HG03571 (cell line): ENCODE data around the gene SPTBN5.

Experiments used
- ATAC-seq: cut with Tn5 transposase; IDR thresholded peaks from one replicate; pipeline ENCODE4 v1.9.1; 2021; ENCODE audit not compliant: unreplicated experiment

Gene SPTBN5

DNA sequence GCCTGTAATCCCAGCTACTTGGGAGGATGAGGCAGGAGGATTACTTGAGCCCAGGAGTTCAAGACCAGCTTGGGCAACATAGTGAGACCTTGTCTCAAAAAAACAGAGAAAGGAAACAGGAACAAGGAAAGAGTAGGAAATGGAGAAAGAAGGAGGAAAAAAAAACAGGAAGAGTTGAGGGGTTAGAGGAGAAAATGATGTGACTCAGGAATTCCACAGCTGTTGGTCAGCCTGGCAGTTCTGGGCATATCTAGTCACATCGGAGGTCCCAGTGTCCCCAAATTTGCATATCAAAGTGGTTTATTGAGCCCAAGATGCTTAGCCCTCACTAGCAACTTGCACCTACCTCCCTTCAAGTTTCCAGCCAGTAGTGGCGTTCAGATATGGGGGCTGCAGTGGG, 84.7 kb downstream of the SPTBN5 start:
- no peak for ATAC-seq

DNA sequence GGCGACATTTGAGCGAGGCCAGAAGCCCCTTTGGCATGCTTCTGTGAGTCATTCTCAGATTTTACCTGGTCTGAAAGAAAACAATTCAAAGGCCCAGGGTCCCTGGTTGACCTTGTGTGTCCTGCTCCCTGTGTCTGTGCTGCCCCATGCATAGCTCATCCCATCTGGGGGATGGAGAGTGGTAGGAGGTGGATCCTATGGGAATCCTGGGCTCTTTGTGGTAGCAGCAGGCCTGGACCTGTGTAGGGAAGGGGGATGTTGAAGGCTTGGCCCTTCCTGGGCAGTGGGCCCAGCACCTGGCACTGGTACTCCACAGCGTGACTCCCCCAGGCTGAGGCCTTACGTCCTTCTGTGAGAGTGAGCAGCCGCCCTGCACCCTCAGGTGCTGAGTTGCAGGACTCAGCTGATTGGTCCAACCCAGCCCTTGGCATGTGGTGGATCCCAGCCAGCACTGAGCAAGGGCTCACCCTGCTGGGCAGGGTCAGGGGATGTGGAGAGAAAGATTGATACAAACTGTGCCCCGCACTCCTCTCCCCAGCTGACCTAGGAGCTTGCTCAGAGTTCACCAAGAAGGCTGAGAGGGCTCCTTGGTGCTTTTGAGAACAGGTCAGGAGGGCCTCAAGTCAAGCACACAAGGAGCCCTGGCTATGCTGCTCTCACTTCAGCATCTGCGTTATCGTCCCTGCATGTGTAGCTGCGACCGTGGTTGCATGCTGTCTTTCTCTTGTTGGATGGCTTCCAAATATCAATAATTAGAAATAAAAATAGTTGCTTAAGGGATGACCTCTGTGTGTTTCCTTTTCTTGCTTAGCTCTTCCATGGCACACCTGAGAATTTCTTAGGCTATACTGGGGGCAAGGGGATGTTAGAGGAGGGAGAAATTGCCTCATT, 87.3 kb downstream of the SPTBN5 start:
- ATAC-seq = no peak

DNA sequence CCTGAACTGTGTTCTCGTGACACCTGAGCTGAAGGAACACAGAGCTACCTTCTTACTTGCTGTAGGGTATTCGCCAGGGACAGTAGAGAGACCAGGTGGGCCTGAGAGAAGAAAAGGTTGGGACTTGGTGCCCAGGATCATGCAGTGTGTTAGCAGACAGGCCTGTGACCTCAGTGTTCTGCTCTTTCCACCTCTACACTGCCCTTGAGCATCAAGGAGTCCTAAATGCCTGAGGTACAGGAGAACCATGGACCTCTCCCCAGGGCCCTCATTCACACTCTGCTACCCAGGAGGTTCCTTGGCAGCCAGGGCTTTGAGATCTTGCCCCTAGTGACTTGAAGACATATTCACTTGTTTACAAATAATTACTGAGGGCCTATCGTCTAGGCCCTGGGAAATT, 88.1 kb downstream of the SPTBN5 start:
- no peak for ATAC-seq

DNA sequence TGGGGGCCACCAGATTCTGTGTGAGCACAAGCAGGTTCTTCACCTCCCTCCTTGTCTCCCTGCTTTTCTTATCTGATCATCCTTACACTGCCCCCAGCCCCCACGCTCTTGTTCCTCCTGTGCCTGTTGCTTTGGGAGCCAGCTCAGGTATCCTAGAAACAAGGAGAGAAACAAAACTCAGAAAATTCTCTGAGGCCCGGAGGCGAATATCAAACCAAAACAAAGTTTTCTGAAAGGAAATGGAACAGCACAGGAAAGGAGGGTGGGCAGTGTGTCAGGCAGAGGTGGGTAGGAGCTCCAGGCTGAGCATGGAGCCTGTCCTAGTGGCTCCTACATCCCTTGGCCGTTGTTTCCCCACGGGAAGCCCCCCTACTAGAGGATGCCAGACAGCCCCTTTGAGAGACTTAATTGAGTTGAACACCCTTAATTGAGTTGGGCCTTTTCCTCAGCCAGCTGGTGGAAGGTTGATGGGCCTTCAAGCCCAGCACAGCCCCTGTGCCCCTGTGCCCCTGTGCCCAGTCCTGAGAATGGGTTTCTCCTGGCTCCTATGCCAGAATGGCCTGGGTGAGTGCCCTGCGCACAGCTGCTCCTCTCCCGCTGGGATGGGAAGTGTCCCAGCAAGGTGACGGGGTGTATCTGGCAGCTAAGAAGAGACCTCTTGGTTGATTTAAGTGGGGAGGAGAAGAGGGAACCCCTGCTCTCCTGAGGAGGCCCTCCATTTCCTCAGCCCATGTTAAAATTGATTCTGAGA, 88.8 kb downstream of the SPTBN5 start:
- ATAC-seq = no peak

DNA sequence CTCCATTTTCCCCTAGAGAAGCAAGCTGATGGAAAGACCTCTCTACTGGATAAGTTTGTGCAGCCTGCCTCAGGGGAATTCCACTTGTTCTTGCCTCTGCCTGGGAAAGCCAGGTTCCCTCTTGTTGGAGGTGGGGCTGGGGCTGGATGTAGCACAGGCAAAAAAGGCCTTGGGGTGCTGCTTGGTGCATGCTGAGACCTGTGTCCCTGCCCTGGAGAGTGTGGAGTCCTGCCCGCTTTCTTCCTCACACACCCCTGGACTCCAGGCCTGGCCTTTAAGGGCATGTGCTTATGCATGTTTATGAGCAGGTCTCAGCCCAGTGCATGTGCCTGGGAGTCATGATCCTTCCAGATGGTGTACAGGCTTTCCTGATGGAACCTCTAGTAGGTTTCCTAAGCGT, 89.5 kb downstream of the SPTBN5 start:
- ATAC-seq = no peak

DNA sequence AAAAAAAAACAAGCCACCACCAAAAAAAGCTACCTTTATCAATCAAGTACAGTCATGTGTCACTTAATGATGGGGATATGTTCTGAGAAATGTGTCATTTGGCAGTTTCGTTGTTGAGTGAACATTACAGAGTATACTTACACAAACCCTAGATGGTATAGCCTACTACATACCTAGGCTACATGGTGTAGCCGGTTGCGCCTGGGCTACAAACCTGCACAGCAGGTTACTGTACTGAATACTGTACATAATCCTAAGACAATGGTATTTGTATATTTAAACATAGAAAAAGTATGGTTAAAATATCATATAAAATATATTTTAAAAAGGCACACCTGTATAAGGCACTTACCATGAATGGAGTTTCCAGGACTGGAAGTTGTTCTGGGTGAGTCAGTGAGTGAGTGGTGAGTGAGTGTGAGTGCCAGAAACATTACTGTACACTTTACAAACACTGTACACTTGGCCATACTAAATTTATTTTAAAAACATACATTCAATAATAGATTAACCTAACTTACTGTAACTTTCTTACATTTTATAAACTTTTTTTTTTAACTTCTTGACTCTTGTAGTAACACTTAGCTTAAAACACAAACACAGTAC, 91.9 kb downstream of the SPTBN5 start:
- no peak for ATAC-seq

DNA sequence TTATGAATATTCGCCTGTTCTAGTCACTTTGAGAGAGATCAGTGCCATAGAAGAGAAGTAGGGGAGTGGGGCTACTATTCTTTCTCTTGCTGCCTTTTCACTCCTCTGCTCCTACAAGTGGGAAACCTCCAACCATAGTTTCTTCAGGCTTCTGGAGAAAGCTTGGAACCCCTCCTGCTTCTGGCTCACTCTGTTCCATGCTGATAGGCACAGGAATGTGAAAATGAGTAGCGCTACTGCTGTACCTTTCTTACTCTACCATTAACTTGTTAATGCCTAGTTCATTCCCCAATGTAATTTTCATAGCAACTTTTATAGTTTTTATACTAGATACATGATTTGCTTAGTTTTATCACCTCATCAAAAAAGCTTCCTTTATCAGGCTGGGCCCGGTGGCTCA, 92.7 kb downstream of the SPTBN5 start:
- no peak for ATAC-seq

DNA sequence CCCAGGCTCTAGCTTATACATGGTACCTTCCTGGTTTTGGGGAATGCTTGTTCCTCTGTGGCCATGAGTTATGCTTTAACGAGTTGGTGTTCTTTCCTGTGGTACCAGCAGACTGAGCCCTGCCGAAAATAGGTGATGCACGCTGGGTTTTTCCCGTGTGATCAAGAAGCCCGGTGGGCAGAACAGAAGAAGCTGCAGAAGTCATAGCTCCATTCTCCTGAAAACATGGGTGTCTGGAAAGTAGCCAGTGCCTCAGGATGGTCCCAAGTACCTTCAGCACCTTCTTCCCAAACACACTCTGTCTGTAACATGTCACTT, 94.4 kb downstream of the SPTBN5 start:
- no peak for ATAC-seq

DNA sequence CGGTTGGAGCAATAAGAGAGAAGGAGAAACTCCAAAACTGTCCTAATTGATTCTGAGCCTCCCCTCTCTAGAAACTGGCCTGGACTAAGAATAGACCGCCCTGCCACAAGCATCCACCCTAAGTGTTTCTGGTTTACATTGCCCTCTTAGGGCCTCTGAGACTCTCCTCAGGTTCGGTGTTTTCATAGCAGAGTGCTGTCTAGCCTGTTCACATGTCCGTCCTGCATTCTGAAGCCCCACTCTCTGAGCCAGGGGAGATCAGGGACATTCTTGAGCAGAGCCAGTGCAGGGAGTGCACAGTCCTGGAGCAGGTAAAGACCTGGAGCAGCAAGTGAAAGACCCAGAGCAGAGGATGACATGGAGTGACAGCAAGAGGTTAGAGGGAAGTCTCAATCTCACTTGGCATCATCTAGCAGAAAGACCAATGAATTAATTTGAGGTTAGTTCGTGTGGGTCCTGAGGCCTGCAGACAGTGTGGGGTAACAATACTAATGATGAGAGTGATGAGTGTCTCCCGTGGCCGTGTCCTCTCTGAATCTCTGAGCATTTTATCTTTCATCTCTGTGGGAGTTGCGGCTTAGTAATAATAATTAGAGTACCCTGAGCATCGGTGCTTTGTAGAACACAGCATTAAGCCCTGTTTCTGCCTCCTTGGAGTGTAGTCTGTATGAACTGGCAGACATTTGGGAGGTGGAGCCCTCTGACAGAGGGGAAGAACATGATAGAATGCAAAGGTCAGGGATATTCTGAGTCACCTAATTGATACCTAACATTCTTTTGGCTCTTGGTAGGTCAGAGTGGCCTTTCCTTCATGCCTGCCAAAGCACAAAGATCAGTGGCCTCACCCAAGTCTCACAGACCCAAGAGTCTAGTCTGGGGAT, 95.0 kb downstream of the SPTBN5 start:
- no peak for ATAC-seq
